NCI-H146 treated with DMSO at 0.1 percent for 48 hours (cell line): ENCODE measurements around the gene SH2D3C.

ENCODE experiments used
- DNase-seq: peaks from one replicate; lab custom pipeline; 2025; ENCODE audit not compliant: unreplicated experiment; lab: John Stamatoyannopoulos, UW

Gene SH2D3C

DNA sequence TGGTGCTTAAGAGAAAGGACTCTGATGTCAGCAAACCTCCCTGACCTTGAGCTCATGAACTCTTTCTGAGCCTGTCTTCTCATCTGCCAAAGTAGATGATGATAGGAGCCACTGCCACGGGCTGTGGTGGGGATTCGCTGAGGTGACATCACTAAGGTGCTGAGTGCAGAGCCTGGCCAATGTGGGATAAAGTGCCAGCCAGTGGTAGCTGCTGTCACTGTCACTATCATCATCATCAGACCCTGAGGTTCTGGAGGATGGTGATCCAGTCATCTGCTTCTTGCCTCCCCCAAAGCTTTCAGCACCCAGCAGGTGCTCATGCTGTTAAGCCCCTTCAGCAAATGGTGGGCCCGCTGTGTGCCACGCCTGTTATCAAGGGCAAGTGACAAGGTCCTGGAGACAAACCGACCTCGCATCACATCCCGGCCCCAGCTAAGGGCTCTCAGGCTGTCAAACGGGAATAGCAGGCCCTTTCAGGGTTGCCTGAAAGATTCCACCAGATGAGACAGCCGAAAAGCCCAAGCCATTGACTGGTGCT lies 30.6 kb upstream of the SH2D3C start:
- no peak for DNase-seq

DNA sequence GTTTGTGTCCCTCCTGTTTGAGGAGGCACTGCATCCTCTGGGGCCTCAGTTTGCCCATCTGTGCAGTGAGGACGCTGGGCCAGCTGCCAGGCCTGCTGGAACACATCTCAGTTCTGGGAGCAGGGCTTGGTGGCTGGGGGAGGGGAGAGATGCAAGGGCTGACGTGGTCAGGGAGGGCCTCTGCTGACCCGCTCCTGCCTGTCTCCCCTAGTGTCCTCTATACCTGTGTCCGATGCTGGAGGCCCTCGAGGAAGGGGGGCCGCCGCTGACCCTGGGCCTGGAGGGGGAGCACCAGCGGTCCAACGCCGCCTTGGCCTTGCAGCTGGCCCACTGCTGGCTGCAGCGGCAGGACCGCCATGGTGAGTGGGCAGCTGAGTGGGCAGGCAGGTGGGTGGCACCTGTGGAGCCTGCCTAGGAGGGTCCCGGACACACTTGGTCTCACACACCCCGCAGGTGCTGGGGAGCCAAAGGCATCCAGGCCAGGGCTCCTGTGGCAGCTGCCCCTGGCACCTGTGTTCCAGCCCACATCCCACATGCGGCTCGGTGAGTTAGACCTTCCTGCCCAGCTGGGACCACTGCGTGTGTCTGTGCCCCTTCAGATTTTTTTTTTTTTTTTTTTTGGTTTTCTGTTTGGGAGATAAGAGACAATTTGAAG lies 30.0 kb upstream of the SH2D3C start:
- DNase-seq: no peak

DNA sequence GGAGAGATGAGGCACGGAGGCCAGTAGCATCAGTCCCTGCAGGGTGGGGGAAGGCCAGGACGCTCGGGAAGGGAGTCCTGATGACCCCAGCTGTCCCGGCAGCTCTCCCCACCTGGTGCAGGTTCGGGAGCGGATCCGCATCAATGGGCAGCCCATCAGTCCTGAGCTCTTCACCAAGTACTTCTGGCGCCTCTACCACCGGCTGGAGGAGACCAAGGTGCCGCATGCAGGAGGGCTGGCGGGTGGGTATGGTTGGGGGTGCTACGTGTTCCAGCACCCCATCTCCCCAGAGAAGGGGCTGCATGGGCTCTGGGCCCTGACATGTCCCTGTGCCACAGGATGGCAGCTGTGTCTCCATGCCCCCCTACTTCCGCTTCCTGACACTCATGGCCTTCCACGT lies 28.4 kb upstream of the SH2D3C start:
- DNase-seq: no peak

DNA sequence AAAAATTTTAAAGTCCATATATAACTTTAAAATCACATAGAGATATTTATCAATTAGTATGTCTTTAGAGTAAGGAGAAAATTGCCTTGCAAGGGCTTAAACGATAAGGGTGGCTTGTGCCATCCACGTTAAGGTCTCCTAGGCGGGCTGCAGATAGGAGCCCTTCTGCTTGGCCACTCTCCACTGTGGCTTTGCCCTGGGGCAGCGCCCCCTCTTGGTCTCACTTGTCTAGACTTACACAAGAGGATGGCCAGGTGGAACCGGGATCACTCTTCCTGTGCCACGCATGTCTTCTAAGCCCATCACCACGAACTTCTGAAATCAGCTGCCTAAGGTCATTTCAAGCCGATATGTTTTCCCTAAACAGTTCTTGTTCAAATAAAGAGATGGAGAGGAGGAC lies 27.2 kb upstream of the SH2D3C start:
- no peak for DNase-seq

DNA sequence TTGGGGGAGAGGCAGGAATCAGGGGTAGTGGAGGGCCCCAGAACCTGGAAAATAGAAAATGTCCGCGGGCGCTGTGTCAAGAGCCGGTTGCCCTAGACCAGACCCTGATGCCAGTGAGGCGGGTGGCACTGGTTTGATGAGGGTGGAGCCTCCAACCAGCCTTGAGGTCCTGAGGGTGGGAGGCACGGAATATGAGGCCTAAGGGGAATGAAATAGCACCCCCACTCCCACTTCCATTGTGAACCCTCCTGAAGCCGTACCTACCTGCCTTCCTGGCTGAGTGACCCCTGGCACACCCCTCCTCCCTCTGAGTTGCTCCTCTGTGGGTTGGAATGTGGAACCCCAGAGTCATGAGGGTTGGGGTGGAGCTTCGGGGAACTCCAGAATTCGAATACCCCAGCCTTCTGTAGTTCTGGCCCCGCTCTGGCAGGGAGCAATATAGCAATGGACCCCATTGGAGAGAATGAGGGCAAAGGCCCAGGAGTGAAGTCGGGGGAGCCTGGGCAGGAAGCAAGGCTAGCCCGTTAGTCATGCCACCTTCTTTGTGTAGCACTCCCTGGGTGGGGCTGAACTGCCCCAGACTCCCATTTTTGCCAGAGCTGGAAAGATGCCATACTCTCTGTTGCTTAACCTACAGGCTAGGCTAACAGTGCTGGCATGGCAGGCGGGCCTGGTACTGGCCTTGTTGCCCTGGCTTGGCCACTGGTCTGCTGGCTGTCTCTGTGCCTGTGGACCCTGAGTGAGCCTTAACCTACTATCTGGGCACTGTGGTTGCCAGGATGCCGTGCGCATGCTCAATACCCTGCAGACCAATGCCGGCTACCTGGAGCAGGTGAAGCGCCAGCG lies 25.3 kb upstream of the SH2D3C start:
- no peak for DNase-seq

DNA sequence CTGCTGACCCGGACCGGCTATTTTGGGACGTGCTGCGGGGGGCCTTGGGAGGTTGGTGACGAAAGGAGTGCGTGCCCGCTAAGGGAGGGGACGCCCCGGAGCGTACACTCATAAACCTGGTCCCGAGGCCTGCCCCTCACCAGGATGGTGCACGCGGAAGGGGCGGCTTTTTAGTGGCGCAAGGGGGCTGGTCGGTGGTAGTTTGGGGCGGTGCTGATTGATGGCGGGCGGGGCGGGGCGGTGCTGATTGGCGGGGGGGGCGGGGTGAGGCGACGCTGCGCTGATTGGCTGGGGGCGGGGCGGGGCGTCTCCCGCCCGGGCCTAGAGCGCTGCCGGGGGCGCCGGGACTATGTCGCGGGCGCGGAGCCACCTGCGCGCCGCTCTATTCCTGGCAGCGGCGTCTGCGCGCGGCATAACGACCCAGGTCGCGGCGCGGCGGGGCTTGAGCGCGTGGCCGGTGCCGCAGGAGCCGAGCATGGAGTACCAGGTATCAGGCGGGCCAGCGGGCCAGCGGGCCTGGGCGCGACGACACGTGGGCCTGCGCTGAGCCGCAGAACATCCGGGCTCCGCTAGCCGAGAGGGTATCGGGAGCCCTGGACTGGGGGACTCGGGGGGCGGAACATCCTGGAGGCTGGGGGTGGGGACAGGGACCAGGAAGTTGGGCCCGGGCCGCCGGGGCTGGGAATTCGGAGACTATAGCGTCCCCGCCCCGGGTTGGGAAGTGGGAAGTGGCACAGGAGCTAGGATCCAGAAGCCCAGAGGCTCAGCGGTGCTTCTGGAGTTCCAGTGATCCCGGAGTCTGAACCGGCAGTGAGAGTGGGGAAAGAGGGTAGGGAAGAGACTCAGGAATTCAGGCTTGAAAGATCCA lies 24.3 kb upstream of the SH2D3C start, which contains the start of gene FPGS:
FPGS (plus strand) TSS at position 307 of the 868 bp plus-strand sequence; CDS start at position 350, 43 bp downstream.
- DNase-seq: peak; percentile 53

DNA sequence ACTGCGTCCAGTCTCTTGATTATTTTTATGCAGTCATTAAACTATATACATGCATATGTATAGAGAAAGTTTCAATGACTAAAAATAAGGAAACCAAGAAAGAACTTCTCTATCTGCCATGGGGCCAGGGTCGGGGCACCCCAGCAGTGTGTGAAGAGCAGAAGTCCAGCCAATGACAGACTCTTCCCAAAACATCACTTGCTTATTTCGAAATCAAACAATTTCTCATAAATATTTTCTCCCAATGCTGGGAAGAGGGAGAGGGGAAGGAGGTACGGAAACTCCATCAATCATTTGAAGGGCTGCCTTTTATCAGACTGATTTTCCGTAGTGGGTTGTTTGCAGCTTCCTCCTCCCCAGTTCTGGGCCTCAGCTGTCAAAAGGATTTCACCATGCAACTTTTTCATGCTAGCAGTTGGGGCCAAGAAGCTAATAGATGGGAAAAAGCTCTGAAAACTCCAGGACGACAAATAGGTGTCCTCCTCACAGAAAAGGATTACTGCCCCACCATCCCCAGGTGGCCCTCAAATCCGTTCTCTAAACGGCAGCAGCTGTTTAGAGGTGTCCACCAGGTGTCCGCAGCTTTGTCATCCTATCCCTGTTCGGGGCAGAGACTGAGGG lies 23.6 kb upstream of the SH2D3C start:
- DNase-seq: no peak

DNA sequence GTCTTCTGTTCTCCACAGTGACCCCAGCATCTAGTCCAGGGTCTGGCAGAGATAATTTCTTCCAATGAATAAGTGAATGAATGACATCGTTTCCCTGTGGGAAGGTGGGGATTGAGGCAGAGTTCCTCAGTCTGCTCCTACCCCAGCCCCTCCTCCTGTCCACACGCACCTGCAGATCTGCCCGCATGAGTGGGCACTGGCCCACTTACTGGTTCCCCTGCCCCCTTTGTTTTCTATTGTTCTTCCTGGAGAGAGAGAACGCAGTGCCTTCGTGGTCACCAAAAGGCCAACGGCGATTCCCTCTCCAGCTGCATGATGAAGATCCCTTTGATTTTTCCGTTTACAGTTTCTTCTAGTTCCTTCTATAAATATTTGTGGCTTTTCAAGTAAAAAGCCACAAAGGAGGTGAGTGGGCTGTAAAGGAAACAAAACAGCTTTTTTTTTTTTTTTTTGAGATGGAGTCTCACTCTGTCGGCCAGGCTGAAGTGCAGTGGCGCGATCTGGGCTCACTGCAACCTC lies 18.4 kb upstream of the SH2D3C start:
- no peak for DNase-seq

DNA sequence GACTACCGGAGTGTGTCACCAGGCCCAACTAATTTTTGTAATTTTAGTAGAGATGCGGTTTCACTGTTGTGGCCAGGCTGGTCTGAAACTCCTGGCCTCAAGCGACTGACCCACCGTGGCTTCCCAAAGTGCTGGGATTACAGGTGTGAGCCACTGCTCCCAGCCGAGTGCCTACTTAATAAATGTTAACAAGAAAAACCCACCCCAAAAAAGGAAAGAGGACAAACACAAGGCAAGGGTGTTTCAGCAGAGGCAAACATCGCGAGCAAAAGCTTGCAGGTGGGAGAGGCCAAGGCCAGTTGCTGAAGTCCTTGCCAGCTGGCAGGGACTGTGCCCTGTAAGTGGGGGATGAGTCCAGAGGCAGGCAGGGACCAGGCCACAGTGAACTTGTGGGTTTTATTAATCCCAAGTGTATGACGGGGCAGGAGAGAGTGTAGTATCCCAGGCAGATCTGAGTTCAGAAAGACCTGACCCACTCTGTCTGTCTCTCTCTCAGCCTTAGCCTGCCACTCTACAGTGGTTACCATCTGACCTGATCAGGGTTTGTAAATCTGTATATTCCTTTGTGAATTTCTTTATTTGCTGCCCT lies 17.9 kb upstream of the SH2D3C start:
- DNase-seq: no peak

DNA sequence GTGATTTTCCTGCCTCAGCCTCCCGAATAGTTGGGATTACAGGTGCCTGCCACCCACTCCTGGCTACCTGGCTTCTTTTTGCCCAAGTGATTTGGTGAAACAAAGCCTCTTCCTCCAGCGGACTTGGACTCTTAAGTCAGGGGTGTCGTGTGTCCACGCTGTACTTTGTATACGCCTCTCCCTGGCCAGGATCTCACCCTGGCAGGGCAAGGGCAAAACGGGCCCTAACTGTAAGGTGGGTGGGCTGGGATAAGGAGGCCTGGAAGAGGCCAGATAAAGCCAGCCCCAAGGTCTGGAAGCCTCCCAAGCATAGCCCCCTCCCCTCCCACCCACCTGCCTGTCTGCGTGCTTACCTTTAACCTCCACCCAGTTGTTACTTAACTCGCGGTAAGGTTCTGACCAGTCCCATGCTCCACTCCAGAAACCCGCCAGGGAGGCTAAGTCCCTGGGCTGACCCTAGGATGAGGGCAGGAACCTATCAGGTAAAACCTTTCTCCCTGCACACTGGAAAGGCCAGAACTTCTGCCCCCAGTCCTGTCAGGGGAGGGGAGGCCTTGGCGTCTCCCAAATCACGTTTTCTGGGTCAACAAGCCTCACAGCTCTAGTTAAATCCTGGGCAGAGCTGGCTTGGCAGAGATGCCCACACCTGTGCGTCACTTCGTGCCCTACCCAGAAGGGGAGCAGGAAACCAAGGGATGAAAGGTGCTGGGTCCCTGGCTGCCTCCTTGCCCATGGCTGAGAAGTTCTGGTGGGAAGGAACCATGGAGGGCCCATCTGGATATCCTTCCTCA lies 15.7 kb upstream of the SH2D3C start:
- no peak for DNase-seq

DNA sequence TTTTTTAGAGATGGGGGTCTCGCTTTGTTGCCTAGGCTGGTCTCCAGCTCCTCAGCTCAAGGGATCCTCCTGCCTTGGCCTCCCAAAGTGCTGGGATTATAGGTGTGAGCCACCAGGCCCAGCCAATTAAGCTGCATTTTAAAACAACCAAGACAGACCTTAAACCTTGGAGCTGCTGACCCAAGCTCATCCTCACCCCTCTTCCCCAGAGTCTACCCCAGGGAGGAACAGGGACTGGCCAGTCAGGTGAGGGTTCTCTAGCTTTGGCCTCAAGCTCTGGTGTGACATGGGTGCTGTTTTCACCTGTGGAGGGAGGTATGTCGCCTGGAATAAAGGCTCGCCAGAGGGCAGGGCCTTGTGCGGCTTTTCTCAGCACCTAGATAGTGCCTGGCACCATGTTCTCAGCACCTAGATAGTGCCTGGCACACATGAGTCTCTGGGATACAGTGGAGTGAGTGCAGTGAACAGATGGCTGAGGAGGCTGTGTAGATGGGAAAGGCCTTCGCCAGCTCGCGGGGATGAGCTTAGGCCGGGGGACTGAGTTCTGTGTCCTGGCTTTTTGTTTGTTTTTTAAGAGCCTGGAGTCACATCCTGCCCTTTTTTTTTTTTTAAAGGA lies 14.7 kb upstream of the SH2D3C start:
- DNase-seq: no peak

DNA sequence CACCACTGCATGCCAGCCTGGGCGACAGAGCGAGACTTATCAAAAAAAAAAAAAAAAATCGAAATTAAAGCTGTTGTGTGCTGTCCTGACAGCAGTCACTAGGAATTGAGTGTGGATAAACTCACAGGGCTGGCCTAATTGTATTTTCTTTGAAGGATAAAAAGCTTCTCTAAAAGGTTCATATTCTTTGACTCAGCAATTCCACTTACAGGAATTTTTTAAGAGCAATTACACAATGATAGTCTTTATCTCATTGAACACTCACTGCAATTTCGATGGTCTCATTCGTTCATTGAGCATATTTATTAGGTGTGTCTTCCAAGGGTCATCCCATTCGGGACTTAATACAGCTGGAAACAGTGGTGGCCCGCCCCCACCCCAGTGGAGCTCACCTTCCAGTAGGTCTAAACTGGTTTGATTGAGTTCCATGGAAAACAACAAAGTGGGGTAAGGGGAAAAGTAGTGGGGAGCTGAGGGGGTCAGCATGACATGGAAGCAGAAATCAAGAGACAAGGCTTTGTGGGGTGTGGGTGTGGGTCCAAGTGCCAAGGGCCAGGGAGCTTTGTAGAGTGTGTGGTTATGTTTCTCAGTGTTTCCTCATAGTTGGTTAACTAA lies 14.1 kb upstream of the SH2D3C start:
- DNase-seq: no peak

DNA sequence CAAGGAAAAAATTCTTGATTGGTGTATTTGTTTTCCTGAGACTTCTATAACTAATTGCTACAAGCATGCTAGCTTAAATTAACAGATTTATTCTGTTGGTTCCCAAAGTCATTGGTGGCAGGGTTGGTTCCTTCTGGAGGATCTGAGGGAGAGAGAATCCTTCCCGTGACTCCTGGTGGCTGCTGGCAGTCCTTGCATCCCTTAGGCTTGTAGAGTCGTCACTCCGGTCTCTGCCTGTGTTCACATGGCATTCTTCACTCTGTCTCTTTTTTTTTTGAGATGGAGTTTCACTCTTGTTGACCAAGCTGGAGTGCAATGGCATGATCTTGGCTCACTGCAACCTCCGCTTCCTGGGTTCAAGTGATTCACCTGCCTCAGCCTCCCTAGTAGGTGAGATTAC lies 12.6 kb upstream of the SH2D3C start:
- DNase-seq: no peak

DNA sequence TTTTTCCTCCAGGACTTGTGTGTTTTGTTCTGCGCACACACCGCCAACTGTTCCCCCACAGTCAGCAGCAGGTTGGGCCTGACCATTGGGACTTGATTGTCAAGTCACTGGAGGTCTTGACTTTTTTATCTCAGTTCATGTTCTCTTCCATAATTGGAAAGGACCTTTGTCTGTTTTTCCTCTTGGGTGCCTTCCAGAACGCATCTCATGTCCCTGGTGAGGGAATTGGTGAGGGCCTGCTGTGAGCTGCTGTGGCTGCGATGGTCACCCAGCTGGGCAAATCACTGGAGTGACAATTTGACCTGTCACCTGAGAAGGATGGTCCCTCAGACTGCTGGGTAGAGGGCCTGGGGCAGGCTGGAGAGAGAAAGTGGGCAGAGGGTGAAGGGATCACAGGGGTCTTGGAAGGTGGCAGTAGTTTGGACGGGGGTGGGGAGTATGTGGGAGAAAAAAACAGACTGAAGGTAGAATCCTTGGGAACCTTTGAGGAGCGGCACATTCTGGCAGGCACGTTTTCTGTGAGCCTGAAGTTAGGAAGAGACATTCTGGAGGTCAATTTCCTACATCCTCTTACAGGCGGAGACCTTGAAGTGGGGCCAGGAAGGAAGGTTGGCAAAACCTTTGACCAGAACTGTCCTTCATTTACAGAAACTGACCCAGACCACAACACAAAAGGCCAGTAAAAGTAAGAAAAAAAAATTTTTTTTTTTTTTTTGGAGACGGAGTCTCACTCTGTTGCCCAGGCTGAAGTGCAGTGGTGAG lies 11.8 kb upstream of the SH2D3C start:
- DNase-seq: no peak

DNA sequence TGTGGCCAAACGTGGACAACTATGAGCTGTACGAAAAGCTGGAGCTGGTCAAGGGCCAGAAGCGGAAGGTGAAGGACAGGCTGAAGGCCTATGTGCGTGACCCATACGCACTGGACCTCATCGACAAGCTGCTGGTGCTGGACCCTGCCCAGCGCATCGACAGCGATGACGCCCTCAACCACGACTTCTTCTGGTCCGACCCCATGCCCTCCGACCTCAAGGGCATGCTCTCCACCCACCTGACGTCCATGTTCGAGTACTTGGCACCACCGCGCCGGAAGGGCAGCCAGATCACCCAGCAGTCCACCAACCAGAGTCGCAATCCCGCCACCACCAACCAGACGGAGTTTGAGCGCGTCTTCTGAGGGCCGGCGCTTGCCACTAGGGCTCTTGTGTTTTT lies 10.7 kb upstream of the SH2D3C start:
- DNase-seq: no peak

DNA sequence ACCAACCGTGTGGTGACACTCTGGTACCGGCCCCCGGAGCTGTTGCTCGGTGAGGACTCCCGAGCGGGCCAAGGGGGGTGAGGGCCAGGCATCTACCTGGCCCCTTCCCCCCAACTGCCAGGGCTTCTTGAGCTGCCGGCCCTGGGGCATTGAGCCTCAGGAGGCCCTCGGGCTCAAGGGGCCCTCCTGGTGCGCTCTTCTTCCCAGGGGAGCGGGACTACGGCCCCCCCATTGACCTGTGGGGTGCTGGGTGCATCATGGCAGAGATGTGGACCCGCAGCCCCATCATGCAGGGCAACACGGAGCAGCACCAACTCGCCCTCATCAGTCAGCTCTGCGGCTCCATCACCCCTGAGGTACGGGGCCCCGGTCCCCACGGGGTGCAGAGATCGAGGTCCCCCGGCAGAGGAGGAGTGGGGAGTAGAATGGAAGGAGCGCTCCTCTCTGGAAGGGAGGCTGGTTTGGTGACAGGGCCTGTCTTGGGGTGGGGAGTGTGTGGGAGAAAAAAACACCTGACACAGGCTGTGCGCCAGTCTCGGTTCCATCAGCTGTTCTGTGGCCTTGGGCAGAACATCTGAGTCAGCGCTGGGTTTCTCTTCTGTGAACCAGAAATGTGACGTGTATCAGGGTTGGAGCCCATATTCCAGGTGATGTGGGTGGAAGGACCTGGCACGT lies 10.0 kb upstream of the SH2D3C start:
- DNase-seq: no peak

DNA sequence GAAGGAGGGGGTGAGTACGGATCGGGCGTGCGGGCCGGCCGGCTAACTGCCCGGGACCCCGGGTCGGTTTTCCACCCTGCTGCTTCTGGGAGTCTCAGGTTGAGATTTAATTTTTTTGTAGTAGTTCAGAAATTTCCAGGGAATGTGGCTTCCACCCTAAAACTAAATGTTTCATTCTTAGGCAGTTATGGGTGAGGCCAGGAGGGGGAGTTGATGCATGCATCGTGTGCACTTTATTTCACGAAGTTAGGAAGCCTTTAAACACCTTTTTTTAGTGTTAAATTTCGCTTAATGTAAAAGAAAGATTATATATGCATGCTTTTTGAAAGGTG lies 8.3 kb upstream of the SH2D3C start:
- no peak for DNase-seq
